Raji (cell line): ENCODE data around the gene AFAP1.

ENCODE experiments used
- POLR2A ChIP-seq: IDR thresholded peaks from 2 replicates; pipeline ENCODE4 v1.6.1; 2011; ENCODE audit warnings: low read depth, low read length, control low read depth; ENCODE audit not compliant: insufficient read depth

The AFAP1 gene

GRCh38 chr4:7918981-7919380, 20.7 kb downstream of the AFAP1 start:
- TF ChIP-seq POLR2A, result no peak

GRCh38 chr4:7917669-7918068, 22.0 kb downstream of the AFAP1 start:
- TF ChIP-seq POLR2A, result no peak

- TF ChIP-seq POLR2A, result no peak
Measured at GRCh38 chr4:7915875-7916242, 23.8 kb downstream of the AFAP1 start.

- no peak for TF ChIP-seq POLR2A
Measured at GRCh38 chr4:7912826-7913225, 26.8 kb downstream of the AFAP1 start.

- TF ChIP-seq POLR2A, result no peak
Measured at GRCh38 chr4:7910952-7911578, 28.6 kb downstream of the AFAP1 start.

- TF ChIP-seq POLR2A, result no peak
Measured at GRCh38 chr4:7910263-7910896, 29.3 kb downstream of the AFAP1 start.

GRCh38 chr4:7909463-7910262, 30.0 kb downstream of the AFAP1 start:
- TF ChIP-seq POLR2A, result no peak

GRCh38 chr4:7908668-7909067, 31.0 kb downstream of the AFAP1 start:
- no peak for TF ChIP-seq POLR2A

GRCh38 chr4:7907142-7907541, 32.5 kb downstream of the AFAP1 start:
- no peak for TF ChIP-seq POLR2A

- TF ChIP-seq POLR2A, result no peak
Measured at GRCh38 chr4:7906171-7906701, 33.4 kb downstream of the AFAP1 start.

GRCh38 chr4:7904952-7905915, 34.4 kb downstream of the AFAP1 start:
- TF ChIP-seq POLR2A, result no peak

GRCh38 chr4:7903791-7904516, 35.7 kb downstream of the AFAP1 start:
- no peak for TF ChIP-seq POLR2A

- no peak for TF ChIP-seq POLR2A
Measured at GRCh38 chr4:7902826-7903225, 36.8 kb downstream of the AFAP1 start.

GRCh38 chr4:7902101-7902553, 37.5 kb downstream of the AFAP1 start:
- no peak for TF ChIP-seq POLR2A
